ENCODE measurements around the gene C1orf56. TPM values are rescaled to one million over a fixed set of nuclear protein-coding genes. Genes with fewer than 3 reads are reported as not detected.

C1orf56 gene
- total and polyA plus RNA-seq, 2 of the 13 experiments (the other 11 are each of a cell fraction or from before 2014, with no cell fraction given), result 1.5 to 3.2 TPM

DNA sequence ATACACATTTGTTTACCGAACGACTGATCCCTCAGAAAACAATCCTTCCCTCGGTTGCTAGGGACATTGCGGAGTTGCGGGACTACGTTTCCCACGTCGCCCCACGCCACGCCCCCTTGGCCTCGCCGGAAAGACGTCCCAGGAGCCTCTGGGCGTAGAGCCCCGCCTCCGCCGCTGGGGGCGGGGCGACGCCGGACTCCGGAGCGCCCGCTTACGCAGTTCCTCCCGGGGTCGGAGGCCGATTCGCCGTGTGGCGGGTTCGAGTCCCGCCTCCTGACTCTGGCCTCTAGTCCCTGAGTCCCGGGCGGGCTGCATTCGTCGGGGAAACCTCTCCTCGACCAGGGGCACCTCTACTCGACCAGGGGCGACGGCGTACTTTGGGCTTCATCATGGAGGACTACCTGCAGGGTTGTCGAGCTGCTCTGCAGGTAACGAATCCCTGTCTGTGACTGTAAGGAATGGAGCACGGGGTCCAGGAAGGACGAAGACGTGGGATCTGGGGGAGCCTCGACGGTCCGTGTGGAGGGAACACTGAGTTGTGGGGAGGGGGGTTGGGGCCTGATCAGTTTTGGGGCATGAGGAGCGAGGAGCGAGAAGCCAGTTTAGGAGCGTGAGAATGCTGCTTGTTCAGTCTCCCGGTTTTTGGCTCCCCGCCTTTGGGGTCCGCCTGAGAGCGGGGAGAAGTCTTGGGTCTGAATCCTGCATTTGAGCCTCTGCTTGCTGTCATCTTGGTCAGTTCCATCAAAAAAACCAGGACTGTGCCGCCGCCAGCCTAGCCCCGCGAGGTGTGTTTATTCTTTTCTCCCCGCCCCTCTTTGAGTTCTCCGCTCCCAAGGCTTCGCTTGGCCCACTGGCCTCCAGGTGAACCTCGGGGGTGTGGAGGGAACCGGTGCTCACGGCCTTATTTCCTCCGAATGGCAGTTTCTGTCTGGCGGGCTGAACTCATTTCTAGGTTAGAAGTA, 39.0 kb upstream of the C1orf56 start, which contains the start of gene PRUNE1 (continued):
- no peak; the same call in 1 of the 2 replicates for TF ChIP-seq SMAD3 (CRISPR knock-in tag; IDR thresholded peaks at IDR 0.05)
- TF ChIP-seq NFYB (CRISPR knock-in tag; IDR thresholded peaks at IDR 0.05), result no peak
- peak; percentile 45 to 54 for TF ChIP-seq POLR2A (IDR thresholded peaks at IDR 0.05; ENCODE audit: insufficient read depth in 1 of 2, low read depth in 2 of 2, low read length in 2 of 2)
- peak; percentile 67 for TF ChIP-seq ARNT2 (CRISPR knock-in tag; IDR thresholded peaks at IDR 0.05; ENCODE audit: low read depth)
- TF ChIP-seq KLF9 (CRISPR knock-in tag; IDR thresholded peaks at IDR 0.05; ENCODE audit: low read depth), result no peak
- no peak for TF ChIP-seq SYNCRIP (IDR thresholded peaks at IDR 0.05; ENCODE audit: insufficient read depth, low read depth, low read length)
- no peak for TF ChIP-seq FIP1L1 (IDR thresholded peaks at IDR 0.05; ENCODE audit: borderline replicate concordance, insufficient read depth, low read depth, low read length)
- TF ChIP-seq, protein P1, sequence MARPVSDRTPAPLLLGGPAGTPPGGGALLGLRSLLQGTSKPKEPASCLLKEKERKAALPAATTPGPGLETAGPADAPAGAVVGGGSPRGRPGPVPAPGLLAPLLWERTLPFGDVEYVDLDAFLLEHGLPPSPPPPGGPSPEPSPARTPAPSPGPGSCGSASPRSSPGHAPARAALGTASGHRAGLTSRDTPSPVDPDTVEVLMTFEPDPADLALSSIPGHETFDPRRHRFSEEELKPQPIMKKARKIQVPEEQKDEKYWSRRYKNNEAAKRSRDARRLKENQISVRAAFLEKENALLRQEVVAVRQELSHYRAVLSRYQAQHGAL (CRISPR knock-in tag; IDR thresholded peaks at IDR 0.05; ENCODE audit: not compliant biosample characterization), result no peak
- TF ChIP-seq, protein P2, sequence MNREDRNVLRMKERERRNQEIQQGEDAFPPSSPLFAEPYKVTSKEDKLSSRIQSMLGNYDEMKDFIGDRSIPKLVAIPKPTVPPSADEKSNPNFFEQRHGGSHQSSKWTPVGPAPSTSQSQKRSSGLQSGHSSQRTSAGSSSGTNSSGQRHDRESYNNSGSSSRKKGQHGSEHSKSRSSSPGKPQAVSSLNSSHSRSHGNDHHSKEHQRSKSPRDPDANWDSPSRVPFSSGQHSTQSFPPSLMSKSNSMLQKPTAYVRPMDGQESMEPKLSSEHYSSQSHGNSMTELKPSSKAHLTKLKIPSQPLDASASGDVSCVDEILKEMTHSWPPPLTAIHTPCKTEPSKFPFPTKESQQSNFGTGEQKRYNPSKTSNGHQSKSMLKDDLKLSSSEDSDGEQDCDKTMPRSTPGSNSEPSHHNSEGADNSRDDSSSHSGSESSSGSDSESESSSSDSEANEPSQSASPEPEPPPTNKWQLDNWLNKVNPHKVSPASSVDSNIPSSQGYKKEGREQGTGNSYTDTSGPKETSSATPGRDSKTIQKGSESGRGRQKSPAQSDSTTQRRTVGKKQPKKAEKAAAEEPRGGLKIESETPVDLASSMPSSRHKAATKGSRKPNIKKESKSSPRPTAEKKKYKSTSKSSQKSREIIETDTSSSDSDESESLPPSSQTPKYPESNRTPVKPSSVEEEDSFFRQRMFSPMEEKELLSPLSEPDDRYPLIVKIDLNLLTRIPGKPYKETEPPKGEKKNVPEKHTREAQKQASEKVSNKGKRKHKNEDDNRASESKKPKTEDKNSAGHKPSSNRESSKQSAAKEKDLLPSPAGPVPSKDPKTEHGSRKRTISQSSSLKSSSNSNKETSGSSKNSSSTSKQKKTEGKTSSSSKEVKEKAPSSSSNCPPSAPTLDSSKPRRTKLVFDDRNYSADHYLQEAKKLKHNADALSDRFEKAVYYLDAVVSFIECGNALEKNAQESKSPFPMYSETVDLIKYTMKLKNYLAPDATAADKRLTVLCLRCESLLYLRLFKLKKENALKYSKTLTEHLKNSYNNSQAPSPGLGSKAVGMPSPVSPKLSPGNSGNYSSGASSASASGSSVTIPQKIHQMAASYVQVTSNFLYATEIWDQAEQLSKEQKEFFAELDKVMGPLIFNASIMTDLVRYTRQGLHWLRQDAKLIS (CRISPR knock-in tag; IDR thresholded peaks at IDR 0.05), result no peak
- TF ChIP-seq, protein P3, sequence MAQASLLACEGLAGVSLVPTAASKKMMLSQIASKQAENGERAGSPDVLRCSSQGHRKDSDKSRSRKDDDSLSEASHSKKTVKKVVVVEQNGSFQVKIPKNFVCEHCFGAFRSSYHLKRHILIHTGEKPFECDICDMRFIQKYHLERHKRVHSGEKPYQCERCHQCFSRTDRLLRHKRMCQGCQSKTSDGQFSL (CRISPR knock-in tag; IDR thresholded peaks at IDR 0.05), result no peak
- no peak for TF ChIP-seq KDM1A (CRISPR knock-in tag; IDR thresholded peaks at IDR 0.05)
- no peak for TF ChIP-seq ZNF484 (CRISPR knock-in tag; IDR thresholded peaks at IDR 0.05; ENCODE audit: borderline replicate concordance, low read depth)
- TF ChIP-seq ZNF589 (CRISPR knock-in tag; conservative IDR thresholded peaks at IDR 0.05), result 0 out of 2 replicates have a peak, but pooled peaks have one; percentile 21
- TF ChIP-seq, protein P4, sequence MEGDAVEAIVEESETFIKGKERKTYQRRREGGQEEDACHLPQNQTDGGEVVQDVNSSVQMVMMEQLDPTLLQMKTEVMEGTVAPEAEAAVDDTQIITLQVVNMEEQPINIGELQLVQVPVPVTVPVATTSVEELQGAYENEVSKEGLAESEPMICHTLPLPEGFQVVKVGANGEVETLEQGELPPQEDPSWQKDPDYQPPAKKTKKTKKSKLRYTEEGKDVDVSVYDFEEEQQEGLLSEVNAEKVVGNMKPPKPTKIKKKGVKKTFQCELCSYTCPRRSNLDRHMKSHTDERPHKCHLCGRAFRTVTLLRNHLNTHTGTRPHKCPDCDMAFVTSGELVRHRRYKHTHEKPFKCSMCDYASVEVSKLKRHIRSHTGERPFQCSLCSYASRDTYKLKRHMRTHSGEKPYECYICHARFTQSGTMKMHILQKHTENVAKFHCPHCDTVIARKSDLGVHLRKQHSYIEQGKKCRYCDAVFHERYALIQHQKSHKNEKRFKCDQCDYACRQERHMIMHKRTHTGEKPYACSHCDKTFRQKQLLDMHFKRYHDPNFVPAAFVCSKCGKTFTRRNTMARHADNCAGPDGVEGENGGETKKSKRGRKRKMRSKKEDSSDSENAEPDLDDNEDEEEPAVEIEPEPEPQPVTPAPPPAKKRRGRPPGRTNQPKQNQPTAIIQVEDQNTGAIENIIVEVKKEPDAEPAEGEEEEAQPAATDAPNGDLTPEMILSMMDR (CRISPR knock-in tag; IDR thresholded peaks at IDR 0.05), result no peak
- no peak; the same call in 1 of the 2 replicates for TF ChIP-seq ZNF878 (CRISPR knock-in tag; IDR thresholded peaks at IDR 0.05)
- TF ChIP-seq, protein P5, sequence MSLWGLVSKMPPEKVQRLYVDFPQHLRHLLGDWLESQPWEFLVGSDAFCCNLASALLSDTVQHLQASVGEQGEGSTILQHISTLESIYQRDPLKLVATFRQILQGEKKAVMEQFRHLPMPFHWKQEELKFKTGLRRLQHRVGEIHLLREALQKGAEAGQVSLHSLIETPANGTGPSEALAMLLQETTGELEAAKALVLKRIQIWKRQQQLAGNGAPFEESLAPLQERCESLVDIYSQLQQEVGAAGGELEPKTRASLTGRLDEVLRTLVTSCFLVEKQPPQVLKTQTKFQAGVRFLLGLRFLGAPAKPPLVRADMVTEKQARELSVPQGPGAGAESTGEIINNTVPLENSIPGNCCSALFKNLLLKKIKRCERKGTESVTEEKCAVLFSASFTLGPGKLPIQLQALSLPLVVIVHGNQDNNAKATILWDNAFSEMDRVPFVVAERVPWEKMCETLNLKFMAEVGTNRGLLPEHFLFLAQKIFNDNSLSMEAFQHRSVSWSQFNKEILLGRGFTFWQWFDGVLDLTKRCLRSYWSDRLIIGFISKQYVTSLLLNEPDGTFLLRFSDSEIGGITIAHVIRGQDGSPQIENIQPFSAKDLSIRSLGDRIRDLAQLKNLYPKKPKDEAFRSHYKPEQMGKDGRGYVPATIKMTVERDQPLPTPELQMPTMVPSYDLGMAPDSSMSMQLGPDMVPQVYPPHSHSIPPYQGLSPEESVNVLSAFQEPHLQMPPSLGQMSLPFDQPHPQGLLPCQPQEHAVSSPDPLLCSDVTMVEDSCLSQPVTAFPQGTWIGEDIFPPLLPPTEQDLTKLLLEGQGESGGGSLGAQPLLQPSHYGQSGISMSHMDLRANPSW (CRISPR knock-in tag; IDR thresholded peaks at IDR 0.05; ENCODE audit: borderline replicate concordance), result 0 out of 2 replicates have a peak, but pooled peaks have one; percentile 78
- TF ChIP-seq, protein P6, sequence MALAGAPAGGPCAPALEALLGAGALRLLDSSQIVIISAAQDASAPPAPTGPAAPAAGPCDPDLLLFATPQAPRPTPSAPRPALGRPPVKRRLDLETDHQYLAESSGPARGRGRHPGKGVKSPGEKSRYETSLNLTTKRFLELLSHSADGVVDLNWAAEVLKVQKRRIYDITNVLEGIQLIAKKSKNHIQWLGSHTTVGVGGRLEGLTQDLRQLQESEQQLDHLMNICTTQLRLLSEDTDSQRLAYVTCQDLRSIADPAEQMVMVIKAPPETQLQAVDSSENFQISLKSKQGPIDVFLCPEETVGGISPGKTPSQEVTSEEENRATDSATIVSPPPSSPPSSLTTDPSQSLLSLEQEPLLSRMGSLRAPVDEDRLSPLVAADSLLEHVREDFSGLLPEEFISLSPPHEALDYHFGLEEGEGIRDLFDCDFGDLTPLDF (CRISPR knock-in tag; IDR thresholded peaks at IDR 0.05), result peak; percentile 39; the same call in 1 of the 2 replicates
